ENCODE data around the gene OR2AK2. TPM values are rescaled to one million over a fixed set of nuclear protein-coding genes. Genes with fewer than 3 reads are reported as not detected.

The OR2AK2 gene
- polyA plus RNA-seq, 1 of the 3 experiments (the other 2 are of a cell fraction), result not detected

DNA sequence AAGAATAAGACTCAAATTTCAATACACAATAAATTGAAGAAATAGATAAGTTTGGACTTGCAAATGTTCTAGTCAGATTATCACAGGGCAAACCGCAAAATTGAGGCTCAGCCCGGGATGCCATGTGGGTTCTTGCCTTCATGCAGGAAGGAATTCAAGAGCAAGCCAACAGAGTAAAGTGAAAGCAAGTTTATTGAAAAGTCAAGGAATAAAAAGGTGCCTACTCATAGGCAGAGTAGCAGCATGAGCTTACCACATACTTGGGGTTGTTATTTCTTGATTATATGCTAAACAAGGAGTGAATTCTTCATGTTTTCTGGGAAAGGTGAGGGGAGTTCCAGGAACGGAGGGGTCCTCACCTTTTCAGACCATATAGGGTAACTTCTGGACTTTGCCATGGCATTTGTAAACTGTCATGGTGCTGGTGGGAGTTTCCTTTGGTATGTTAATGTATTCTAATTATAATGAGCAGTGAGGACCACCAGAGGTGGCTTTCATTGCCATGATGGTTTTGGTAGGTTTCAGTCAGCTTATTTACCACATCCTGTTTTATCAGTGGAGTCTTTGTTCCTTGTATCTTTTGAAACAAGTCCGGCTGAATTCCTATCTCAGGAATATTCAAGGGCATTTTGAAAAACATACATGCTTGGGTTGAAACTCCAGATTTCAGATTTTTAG, 2.0 kb upstream of the OR2AK2 start:
- Histone ChIP-seq H3K27ac (ENCODE audit: low read depth in 2 of 2, low read length in 1 of 2) (no peak overlapping the region), H3K9me2 (no peaks in the 10 kb centered on the region), H3K9ac (no peak overlapping the region), H3K4me1 (ENCODE audit: control insufficient read depth in 1 of 2, insufficient read depth in 2 of 2, low read depth in 1 of 2, low read length in 1 of 2) (no peaks in the 10 kb centered on the region), H3K9me3 (no peaks in the 10 kb centered on the region), H4K20me1 (ENCODE audit: insufficient read depth) (no peaks in the 10 kb centered on the region), H2AFZ (ENCODE audit: low read depth) (no peak overlapping the region), H3K27me3 (ENCODE audit: insufficient read depth) (no peaks in the 10 kb centered on the region), H3K36me3 (replicated peaks in 1 of 2; ENCODE audit: control insufficient read depth in 1 of 2, insufficient read depth in 2 of 2, low read length in 1 of 2) (no peaks in the 10 kb centered on the region), H3F3A (replicated peaks; ENCODE audit: insufficient read depth) (no peaks in the 10 kb centered on the region), H3K4me2 (no peak overlapping the region; the same call in 1 of the 2 replicates), H3K4me3 (ENCODE audit: low read depth in 2 of 2, low read length in 1 of 2) (no peak overlapping the region), H3K79me2 (ENCODE audit: insufficient read depth) (no peaks in the 10 kb centered on the region)
- CTCF ChIA-PET, result no interaction called here
- no peak for DNase-seq
- under 1% methylated on average over 4 of the region's 4 CpGs for WGBS (ENCODE audit: low lambda C conversion rate)
- POLR2A ChIA-PET, result no interaction called here
- TF ChIP-seq TEAD4 (IDR thresholded peaks at IDR 0.05; ENCODE audit: borderline replicate concordance, insufficient read depth) (no peak), NRF1 (IDR thresholded peaks at IDR 0.05; ENCODE audit: low read depth, low read length) (no peak), NFIC (IDR thresholded peaks at IDR 0.05; ENCODE audit: borderline replicate concordance) (no peak), MXI1 (IDR thresholded peaks at IDR 0.05; ENCODE audit: low read depth, low read length) (no peak), FOXM1 (IDR thresholded peaks at IDR 0.05; ENCODE audit: low read depth) (no peak), RCOR1 (IDR thresholded peaks at IDR 0.05; ENCODE audit: low read length) (no peak), SMC3 (IDR thresholded peaks at IDR 0.05; ENCODE audit: low read depth, low read length) (no peak), YY1 (IDR thresholded peaks at IDR 0.05; ENCODE audit: low read depth) (no peak), TAF1 (IDR thresholded peaks at IDR 0.05; ENCODE audit: borderline replicate concordance, low read depth, low read length) (no peak), RFX5 (IDR thresholded peaks at IDR 0.05; ENCODE audit: low read length) (no peak)
- TF ChIP-seq, protein P1, sequence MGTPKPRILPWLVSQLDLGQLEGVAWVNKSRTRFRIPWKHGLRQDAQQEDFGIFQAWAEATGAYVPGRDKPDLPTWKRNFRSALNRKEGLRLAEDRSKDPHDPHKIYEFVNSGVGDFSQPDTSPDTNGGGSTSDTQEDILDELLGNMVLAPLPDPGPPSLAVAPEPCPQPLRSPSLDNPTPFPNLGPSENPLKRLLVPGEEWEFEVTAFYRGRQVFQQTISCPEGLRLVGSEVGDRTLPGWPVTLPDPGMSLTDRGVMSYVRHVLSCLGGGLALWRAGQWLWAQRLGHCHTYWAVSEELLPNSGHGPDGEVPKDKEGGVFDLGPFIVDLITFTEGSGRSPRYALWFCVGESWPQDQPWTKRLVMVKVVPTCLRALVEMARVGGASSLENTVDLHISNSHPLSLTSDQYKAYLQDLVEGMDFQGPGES (IDR thresholded peaks at IDR 0.05; ENCODE audit: low read depth, low read length), result no peak

DNA sequence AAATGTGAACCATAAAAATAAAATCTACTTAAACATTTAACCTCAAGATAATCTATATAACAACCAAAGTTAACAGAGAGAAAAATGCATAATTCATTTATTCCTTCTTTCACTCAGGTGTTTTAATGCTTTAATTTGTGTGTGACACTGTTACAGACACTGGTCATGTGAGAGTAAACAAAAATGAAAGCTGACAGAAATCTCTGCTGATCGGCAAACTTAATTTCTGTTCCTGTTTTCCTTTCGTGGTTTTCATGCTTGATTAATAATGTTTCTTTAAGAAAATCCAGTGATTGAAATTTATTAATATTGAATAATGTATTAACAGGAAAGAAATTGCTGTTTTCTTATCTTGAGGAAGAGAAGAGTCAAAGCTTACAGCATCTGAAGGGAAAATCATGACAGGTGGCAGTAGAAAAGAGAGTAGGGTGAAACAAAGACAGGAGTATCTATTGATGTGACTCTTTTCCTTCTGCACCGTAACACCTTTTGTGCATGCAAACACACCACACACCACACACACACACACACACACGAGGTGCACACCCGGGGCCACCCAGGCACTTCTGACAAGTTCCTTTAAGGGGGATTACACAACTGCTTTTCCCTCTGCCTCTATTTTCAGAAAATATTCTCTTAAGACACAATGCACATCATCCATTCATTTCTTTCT, 1.6 kb downstream of the OR2AK2 start:
- DNase-seq, result no peak
- no peaks in the 10 kb centered on the region for H3K4me1 ChIP-seq (ENCODE audit: control insufficient read depth in 1 of 2, insufficient read depth in 2 of 2, low read depth in 1 of 2, low read length in 1 of 2)
- H3F3A ChIP-seq (replicated peaks; ENCODE audit: insufficient read depth), result no peaks in the 10 kb centered on the region
- H3K9ac ChIP-seq, result no peak overlapping the region
- no peak overlapping the region for H3K4me2 ChIP-seq
- H2AFZ ChIP-seq (ENCODE audit: low read depth), result no peak overlapping the region
- H3K4me3 ChIP-seq (ENCODE audit: low read depth in 2 of 2, low read length in 1 of 2), result no peak overlapping the region
- no peaks in the 10 kb centered on the region for H3K9me2 ChIP-seq
- ChIA-PET POLR2A (no interaction called here), CTCF (no interaction called here)
- TF ChIP-seq EP300 (IDR thresholded peaks at IDR 0.05; ENCODE audit: borderline replicate concordance in 1 of 2, low read depth in 1 of 2, low read length in 1 of 2) (no peak), RFX5 (IDR thresholded peaks at IDR 0.05; ENCODE audit: low read length) (no peak), SIN3A (IDR thresholded peaks at IDR 0.05; ENCODE audit: borderline replicate concordance, low read depth, low read length) (no peak), FOXM1 (IDR thresholded peaks at IDR 0.05; ENCODE audit: low read depth) (no peak)
- TF ChIP-seq, protein P2, sequence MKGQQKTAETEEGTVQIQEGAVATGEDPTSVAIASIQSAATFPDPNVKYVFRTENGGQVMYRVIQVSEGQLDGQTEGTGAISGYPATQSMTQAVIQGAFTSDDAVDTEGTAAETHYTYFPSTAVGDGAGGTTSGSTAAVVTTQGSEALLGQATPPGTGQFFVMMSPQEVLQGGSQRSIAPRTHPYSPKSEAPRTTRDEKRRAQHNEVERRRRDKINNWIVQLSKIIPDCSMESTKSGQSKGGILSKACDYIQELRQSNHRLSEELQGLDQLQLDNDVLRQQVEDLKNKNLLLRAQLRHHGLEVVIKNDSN (IDR thresholded peaks at IDR 0.05; ENCODE audit: borderline replicate concordance, low read depth), result no peak
- TF ChIP-seq, protein P3, sequence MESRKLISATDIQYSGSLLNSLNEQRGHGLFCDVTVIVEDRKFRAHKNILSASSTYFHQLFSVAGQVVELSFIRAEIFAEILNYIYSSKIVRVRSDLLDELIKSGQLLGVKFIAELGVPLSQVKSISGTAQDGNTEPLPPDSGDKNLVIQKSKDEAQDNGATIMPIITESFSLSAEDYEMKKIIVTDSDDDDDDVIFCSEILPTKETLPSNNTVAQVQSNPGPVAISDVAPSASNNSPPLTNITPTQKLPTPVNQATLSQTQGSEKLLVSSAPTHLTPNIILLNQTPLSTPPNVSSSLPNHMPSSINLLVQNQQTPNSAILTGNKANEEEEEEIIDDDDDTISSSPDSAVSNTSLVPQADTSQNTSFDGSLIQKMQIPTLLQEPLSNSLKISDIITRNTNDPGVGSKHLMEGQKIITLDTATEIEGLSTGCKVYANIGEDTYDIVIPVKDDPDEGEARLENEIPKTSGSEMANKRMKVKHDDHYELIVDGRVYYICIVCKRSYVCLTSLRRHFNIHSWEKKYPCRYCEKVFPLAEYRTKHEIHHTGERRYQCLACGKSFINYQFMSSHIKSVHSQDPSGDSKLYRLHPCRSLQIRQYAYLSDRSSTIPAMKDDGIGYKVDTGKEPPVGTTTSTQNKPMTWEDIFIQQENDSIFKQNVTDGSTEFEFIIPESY (IDR thresholded peaks at IDR 0.05; ENCODE audit: borderline replicate concordance, low read depth), result no peak
- TF ChIP-seq, protein P4, sequence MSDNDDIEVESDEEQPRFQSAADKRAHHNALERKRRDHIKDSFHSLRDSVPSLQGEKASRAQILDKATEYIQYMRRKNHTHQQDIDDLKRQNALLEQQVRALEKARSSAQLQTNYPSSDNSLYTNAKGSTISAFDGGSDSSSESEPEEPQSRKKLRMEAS (IDR thresholded peaks at IDR 0.05; ENCODE audit: low read depth), result no peak
- H3K79me2 ChIP-seq (ENCODE audit: insufficient read depth), result no peaks in the 10 kb centered on the region
- H3K27ac ChIP-seq (ENCODE audit: low read depth in 2 of 2, low read length in 1 of 2), result no peak overlapping the region
- H3K9me3 ChIP-seq, result no peaks in the 10 kb centered on the region
- no peaks in the 10 kb centered on the region for H4K20me1 ChIP-seq (ENCODE audit: insufficient read depth)
- H3K36me3 ChIP-seq (replicated peaks in 1 of 2; ENCODE audit: control insufficient read depth in 1 of 2, insufficient read depth in 2 of 2, low read length in 1 of 2), result no peaks in the 10 kb centered on the region
- WGBS (ENCODE audit: low lambda C conversion rate), result 4% methylated on average over 5 of the region's 5 CpGs
- H3K27me3 ChIP-seq (ENCODE audit: insufficient read depth), result no peaks in the 10 kb centered on the region
